K562 (cell line): ENCODE measurements around the gene DDC. TPM values are rescaled to one million over a fixed set of nuclear protein-coding genes. Genes with fewer than 3 reads are reported as not detected.

Source experiments
- ADNP ChIP-seq: fragments of 200-800 bp; sonication (Bioruptor generic); IDR thresholded peaks from 2 replicates; pipeline ENCODE4 v1.6.1; 2016; ENCODE audit warnings: missing genetic modification characterization, missing compliant biosample characterization
- ARHGAP35 ChIP-seq: fragments of 450-650 bp; IDR thresholded peaks from 2 replicates; pipeline ENCODE4 v1.6.1; 2018; ENCODE audit not compliant: partially characterized antibody
- CHD1 ChIP-seq: fragments of 200-600 bp; sonication (generic); IDR thresholded peaks from one replicate; pipeline ENCODE4 v1.6.1; 2012; ENCODE audit warnings: mild to moderate bottlenecking, moderate library complexity, low read length, inconsistent platforms
- HDAC2 ChIP-seq: fragments of 450-650 bp; IDR thresholded peaks from 2 replicates; pipeline ENCODE4 v1.6.1; 2016; ENCODE audit warnings: mild to moderate bottlenecking
- JUN ChIP-seq, 2 experiments: sonication (generic) in 1 of 2; formaldehyde crosslinking in 1 of 2; IDR thresholded peaks; 2 replicates each; pipeline versions ENCODE4 v1.6.1 to v1.8.0; 2012 to 2022; ENCODE audit warnings: borderline replicate concordance in 2 of 2, mild to moderate bottlenecking in 2 of 2, improper control_type of control experiment in 1 of 2, low read depth in 1 of 2, low read length in 1 of 2, missing genetic modification reagents in 1 of 2
- JUNB ChIP-seq: fragments of 450-650 bp; formaldehyde crosslinking; conservative IDR thresholded peaks from 2 replicates; pipeline ENCODE4 v1.4.0; 2020; ENCODE audit warnings: mild to moderate bottlenecking
- KLF1 ChIP-seq: fragments of 450-650 bp; IDR thresholded peaks from 2 replicates; pipeline ENCODE4 v1.6.1; 2016; ENCODE audit warnings: missing genetic modification characterization, missing compliant biosample characterization
- MCM7 ChIP-seq, 2 experiments: fragments of 450-650 bp; IDR thresholded peaks; 2 replicates each; pipeline ENCODE4 v1.6.1; 2016 to 2018
- MIER1 ChIP-seq: fragments of 450-650 bp; IDR thresholded peaks from 2 replicates; pipeline ENCODE4 v1.6.1; 2016; ENCODE audit warnings: antibody characterized with exemption, mild to moderate bottlenecking, low read depth
- MTA3 ChIP-seq: fragments of 450-650 bp; formaldehyde crosslinking; IDR thresholded peaks from 2 replicates; pipeline ENCODE4 v1.6.1; 2017; ENCODE audit warnings: mild to moderate bottlenecking, borderline replicate concordance
- PML ChIP-seq: IDR thresholded peaks from 2 replicates; pipeline ENCODE4 v1.6.1; 2012; ENCODE audit warnings: low read length, inconsistent platforms
- RUNX1 ChIP-seq: sonication (generic); IDR thresholded peaks from 2 replicates; pipeline ENCODE4 v1.6.1; 2016; ENCODE audit warnings: antibody characterized with exemption, low read depth
- TBP ChIP-seq: optimal IDR thresholded peaks from 2 replicates; pipeline ENCODE3; 2011; ENCODE audit warnings: low read depth, low read length, improper control_type of control experiment
- ZBTB1 ChIP-seq: sonication (generic); formaldehyde crosslinking; IDR thresholded peaks from 2 replicates; pipeline ENCODE4 v1.8.1; 2023; ENCODE audit warnings: missing genetic modification reagents, low read depth, mild to moderate bottlenecking, borderline replicate concordance
- ZNF766 ChIP-seq: fragments of 200-800 bp; sonication (Bioruptor generic); conservative IDR thresholded peaks from 2 replicates; pipeline ENCODE4 v1.6.1; 2016; ENCODE audit warnings: missing genetic modification characterization, missing compliant biosample characterization
- ZNF79 ChIP-seq: fragments of 250-450 bp; sonication (Bioruptor Pico); IDR thresholded peaks from 2 replicates; pipeline ENCODE4 v1.4.0; 2020; ENCODE audit warnings: low read depth, mild to moderate bottlenecking, moderate library complexity
- polyA plus RNA-seq, 8 experiments: library from polyadenylated mRNA; depleted of rRNA in 4 of 8; stranded (reverse) in 5 of 8; unstranded in 3 of 8; fragments of >200 nt; fragmentation: Nextera tagmentation in 2 of 8; fragmentation: Illumina TruSeq in 1 of 8; extraction: Ambion mirVana in 2 of 8; extraction: Trizol in 1 of 8; gene quantifications; 2 replicates each; pipeline versions ENCODE4 v1.2.1 to v1.2.3, GENCODE V29; 2011 to 2014; ENCODE audit warnings: inconsistent platforms in 1 of 8, missing spikeins in 1 of 8
- total RNA-seq, 7 experiments: library from RNA; depleted of rRNA in 6 of 7; stranded (reverse); fragments of >200 nt in 6 of 7; fragmentation: Illumina TruSeq in 2 of 7; extraction: Trizol in 2 of 7; gene quantifications; 2 replicates each; pipeline versions ENCODE4 v1.2.1 to v1.2.3, GENCODE V29; 2011 to 2021; ENCODE audit warnings: low replicate concordance in 1 of 7
- TF ChIP-seq, protein P1 (sequence below): IDR thresholded peaks from 2 replicates; pipeline ENCODE4 v1.6.1; 2011; ENCODE audit warnings: borderline replicate concordance, low read depth, mild to moderate bottlenecking, moderate library complexity, low read length; ENCODE audit not compliant: insufficient read depth, poor library complexity, severe bottlenecking
- TF ChIP-seq, protein P2 (sequence below), 2 experiments: fragments of 250-450 bp in 1 of 2; fragments of 450-650 bp in 1 of 2; sonication (Bioruptor Pico) in 1 of 2; IDR thresholded peaks; 2 replicates each; pipeline versions ENCODE4 v1.6.1 to v1.8.0; 2016 to 2021; ENCODE audit warnings: mild to moderate bottlenecking in 2 of 2, moderate library complexity in 2 of 2, missing compliant biosample characterization in 1 of 2, missing genetic modification characterization in 1 of 2
- TF ChIP-seq, protein P3 (sequence below): fragments of 250-450 bp; sonication (Bioruptor Pico); IDR thresholded peaks from 2 replicates; pipeline ENCODE4 v1.8.0; 2021; ENCODE audit warnings: moderate library complexity, mild to moderate bottlenecking, inconsistent platforms
- TF ChIP-seq, protein P4 (sequence below): fragments of 250-450 bp; sonication (Bioruptor Pico); IDR thresholded peaks from 2 replicates; pipeline ENCODE4 v1.5.0; 2020; ENCODE audit warnings: mild to moderate bottlenecking
- TF ChIP-seq, protein P5 (sequence below): fragments of 450-650 bp; conservative IDR thresholded peaks from 2 replicates; pipeline ENCODE4 v1.6.1; 2016; ENCODE audit warnings: missing genetic modification characterization, low read depth, mild to moderate bottlenecking, missing compliant biosample characterization, moderate library complexity
- TF ChIP-seq, protein P6 (sequence below): sonication (generic); formaldehyde crosslinking; IDR thresholded peaks from 2 replicates; pipeline ENCODE4 v1.8.1; 2023; ENCODE audit warnings: mild to moderate bottlenecking, missing genetic modification reagents

The DDC gene
- total and polyA plus RNA-seq, 9 of the 15 experiments (the other 6 are each of a cell fraction or from before 2014, with no cell fraction given): not detected

DNA sequence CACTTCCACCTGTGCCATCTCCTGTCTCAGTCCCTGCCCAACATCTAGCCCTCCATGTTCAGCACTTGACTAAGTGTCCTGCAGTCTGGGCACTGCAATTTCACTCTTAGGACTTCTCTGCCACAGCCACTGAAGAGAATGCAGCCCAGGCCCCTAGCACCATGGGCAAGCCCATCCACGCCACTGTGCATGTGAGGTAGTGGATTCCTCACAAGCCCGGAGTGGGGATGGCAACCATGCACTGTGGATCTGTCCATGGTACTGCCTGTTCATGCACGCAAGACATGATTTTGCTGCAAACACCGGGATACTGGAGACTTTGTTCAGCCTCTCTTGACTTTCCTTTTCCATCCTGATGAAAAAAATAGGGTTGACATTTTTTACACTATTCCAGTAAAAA lies 12.3 kb downstream of the DDC start (continued):
- TF ChIP-seq, protein P1, sequence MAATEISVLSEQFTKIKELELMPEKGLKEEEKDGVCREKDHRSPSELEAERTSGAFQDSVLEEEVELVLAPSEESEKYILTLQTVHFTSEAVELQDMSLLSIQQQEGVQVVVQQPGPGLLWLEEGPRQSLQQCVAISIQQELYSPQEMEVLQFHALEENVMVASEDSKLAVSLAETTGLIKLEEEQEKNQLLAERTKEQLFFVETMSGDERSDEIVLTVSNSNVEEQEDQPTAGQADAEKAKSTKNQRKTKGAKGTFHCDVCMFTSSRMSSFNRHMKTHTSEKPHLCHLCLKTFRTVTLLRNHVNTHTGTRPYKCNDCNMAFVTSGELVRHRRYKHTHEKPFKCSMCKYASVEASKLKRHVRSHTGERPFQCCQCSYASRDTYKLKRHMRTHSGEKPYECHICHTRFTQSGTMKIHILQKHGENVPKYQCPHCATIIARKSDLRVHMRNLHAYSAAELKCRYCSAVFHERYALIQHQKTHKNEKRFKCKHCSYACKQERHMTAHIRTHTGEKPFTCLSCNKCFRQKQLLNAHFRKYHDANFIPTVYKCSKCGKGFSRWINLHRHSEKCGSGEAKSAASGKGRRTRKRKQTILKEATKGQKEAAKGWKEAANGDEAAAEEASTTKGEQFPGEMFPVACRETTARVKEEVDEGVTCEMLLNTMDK: no peak
- TF ChIP-seq, protein P2, sequence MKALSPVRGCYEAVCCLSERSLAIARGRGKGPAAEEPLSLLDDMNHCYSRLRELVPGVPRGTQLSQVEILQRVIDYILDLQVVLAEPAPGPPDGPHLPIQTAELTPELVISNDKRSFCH (CRISPR knock-in tag; IDR thresholded peaks at IDR 0.05): no peak
- TF ChIP-seq, protein P2 (tag; IDR thresholded peaks at IDR 0.05): no peak
- TF ChIP-seq ZBTB1 (CRISPR knock-in tag): no peak
- TF ChIP-seq, protein P3, sequence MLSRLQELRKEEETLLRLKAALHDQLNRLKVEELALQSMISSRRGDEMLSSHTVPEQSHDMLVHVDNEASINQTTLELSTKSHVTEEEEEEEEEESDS (CRISPR knock-in tag): no peak
- TF ChIP-seq CHD1: no peak
- 0 out of 2 replicates have a peak, but pooled peaks have one; percentile 27 for TF ChIP-seq HDAC2
- TF ChIP-seq, protein P4, sequence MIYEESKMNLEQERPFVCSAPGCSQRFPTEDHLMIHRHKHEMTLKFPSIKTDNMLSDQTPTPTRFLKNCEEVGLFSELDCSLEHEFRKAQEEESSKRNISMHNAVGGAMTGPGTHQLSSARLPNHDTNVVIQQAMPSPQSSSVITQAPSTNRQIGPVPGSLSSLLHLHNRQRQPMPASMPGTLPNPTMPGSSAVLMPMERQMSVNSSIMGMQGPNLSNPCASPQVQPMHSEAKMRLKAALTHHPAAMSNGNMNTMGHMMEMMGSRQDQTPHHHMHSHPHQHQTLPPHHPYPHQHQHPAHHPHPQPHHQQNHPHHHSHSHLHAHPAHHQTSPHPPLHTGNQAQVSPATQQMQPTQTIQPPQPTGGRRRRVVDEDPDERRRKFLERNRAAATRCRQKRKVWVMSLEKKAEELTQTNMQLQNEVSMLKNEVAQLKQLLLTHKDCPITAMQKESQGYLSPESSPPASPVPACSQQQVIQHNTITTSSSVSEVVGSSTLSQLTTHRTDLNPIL (CRISPR knock-in tag): no peak
- TF ChIP-seq, protein P5, sequence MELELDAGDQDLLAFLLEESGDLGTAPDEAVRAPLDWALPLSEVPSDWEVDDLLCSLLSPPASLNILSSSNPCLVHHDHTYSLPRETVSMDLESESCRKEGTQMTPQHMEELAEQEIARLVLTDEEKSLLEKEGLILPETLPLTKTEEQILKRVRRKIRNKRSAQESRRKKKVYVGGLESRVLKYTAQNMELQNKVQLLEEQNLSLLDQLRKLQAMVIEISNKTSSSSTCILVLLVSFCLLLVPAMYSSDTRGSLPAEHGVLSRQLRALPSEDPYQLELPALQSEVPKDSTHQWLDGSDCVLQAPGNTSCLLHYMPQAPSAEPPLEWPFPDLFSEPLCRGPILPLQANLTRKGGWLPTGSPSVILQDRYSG (tag): no peak
- no peak for TF ChIP-seq ADNP
- TF ChIP-seq ARHGAP35: no peak
- TF ChIP-seq ZNF79 (CRISPR knock-in tag): no peak
- no peak for TF ChIP-seq RUNX1
- no peak for TF ChIP-seq JUN (IDR thresholded peaks at IDR 0.05; ENCODE audit: borderline replicate concordance, low read depth, low read length)
- TF ChIP-seq JUN (CRISPR knock-in tag; IDR thresholded peaks at IDR 0.05; ENCODE audit: borderline replicate concordance): no peak
- TF ChIP-seq MCM7 (IDR thresholded peaks at IDR 0.05): no peak
- no peak for TF ChIP-seq TBP
- TF ChIP-seq MTA3: no peak
- no peak for TF ChIP-seq JUNB (CRISPR knock-in tag)
- TF ChIP-seq MIER1: peak; percentile 95
- TF ChIP-seq, protein P6, sequence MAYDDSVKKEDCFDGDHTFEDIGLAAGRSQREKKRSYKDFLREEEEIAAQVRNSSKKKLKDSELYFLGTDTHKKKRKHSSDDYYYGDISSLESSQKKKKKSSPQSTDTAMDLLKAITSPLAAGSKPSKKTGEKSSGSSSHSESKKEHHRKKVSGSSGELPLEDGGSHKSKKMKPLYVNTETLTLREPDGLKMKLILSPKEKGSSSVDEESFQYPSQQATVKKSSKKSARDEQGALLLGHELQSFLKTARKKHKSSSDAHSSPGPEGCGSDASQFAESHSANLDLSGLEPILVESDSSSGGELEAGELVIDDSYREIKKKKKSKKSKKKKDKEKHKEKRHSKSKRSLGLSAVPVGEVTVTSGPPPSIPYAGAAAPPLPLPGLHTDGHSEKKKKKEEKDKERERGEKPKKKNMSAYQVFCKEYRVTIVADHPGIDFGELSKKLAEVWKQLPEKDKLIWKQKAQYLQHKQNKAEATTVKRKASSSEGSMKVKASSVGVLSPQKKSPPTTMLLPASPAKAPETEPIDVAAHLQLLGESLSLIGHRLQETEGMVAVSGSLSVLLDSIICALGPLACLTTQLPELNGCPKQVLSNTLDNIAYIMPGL (CRISPR knock-in tag): no peak
- TF ChIP-seq KLF1 (tag): no peak
- no peak for TF ChIP-seq PML
- TF ChIP-seq ZNF766 (CRISPR knock-in tag): 0 out of 2 replicates have a peak, but pooled peaks have one; percentile 52
